HG02970 (cell line): ENCODE results near the gene UNC93B1.

Source experiments
- ATAC-seq: cut with Tn5 transposase; IDR thresholded peaks from one replicate; pipeline ENCODE4 v1.9.1; 2021; ENCODE audit warnings: mild to moderate bottlenecking, moderate library complexity, moderate number of reproducible peaks; ENCODE audit not compliant: unreplicated experiment, low FRiP score

Gene UNC93B1

DNA sequence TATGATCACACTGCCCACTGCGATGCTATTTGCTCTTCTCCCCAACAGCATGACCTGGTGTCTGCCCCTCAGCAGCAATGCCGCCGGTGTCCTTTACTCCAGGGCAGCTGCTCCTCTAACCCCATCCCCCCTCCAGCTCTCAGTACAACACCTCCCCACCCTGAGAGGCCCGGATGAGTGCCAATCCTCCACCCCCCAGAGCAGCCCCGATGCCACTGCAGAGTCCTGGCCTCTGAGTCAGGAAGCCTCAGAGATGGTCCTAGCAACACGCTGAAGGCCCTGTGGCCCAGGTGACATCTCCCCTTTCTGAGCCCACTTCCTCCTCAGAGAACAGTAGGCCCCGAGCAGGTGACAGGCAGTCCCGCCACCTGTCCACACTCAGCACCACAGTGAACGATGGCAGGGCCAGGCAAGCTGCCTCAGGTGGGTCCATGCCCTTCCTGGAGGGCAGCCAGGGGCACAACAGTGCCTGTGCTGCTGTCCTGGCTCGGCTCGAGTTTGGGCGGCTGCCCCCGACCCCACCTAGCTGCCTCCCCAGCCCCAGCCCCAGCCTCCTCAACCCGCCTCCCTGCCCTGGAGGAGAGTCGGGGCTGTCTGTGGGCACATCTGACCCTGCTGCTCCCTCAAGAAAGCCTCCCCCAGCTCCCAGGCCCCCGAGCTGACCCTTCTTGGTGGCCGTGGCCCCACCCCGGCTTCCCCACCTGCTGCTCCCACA, 22.7 kb upstream of the UNC93B1 start:
- no peak for ATAC-seq

DNA sequence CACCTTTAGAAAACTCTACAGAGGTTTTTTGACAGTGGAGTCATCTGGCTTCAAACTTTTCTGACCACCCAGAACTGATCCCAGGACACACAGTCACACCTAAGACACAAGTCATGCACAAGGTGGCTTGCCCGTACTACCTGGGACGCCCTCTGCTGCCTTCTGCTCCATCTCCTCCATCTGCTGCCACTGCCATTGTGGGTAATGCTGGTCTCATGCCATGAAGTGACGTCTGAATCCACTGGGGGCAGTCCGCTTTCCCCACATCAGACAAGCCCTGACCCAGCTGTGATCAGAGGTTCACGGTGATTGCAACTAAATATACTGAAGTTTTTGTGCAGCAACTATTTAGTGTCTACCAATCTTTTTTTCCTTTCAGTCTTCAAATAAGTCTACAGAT, 21.1 kb upstream of the UNC93B1 start:
- ATAC-seq = no peak

DNA sequence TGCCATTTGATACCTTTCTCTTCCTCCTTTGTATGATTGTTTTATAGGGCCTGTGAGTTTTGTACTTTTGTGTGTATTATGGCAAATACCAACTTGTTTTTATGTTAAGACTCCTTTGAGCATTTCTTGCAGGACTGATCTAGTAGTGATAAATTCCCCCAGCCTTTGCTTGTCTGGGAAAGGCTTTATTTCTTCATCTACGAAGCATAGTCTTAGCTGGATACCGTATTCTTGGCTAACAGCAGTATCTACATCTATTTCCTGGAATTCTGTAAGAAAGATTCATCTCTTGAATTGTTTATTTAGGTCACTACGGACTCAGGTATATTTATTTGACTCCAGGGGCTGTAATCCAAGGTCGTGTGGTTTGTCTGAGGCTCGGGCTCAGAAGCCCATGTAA, 20.6 kb upstream of the UNC93B1 start:
- no peak for ATAC-seq

DNA sequence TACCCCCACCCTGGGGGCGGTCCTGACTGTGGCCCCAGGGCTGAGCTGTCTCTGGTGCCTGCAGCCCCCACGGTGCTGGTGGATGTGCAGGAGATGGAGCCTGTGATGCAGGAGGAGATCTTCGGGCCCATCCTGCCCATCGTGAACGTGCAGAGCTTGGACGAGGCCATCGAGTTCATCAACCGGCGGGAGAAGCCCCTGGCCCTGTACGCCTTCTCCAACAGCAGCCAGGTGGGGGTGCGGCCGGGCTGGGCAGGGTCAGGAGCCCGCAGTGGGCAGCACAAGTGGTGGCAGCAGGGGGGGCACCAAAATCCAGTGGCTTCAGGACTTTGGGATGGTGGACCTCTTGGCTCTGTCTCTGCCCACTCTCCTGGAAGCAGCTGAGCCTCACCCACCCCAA, 18.6 kb upstream of the UNC93B1 start:
- ATAC-seq = no peak

DNA sequence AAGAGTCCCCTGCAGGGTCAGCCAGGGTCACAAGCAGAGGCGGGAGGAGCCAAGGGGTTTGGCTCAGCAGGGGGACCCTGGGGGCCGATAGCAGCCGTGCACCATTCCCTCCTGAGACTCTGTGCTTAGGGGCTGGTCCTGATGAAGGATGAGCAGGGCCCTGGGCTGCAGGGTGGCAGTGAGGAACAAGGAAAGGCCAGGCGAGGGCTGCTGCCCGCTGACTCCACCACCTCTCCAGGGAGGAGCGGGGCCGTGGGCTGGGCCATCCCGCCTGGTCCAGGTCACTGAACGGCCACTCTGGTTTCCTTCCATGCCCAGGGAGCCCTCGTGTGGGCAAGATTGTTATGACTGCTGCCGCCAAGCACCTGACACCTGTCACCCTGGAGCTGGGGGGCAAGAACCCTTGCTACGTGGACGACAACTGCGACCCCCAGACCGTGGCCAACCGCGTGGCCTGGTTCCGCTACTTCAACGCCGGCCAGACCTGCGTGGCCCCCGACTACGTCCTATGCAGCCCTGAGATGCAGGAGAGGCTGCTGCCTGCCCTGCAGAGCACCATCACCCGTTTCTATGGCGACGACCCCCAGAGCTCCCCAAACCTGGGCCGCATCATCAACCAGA, 17.4 kb upstream of the UNC93B1 start:
- no peak for ATAC-seq

DNA sequence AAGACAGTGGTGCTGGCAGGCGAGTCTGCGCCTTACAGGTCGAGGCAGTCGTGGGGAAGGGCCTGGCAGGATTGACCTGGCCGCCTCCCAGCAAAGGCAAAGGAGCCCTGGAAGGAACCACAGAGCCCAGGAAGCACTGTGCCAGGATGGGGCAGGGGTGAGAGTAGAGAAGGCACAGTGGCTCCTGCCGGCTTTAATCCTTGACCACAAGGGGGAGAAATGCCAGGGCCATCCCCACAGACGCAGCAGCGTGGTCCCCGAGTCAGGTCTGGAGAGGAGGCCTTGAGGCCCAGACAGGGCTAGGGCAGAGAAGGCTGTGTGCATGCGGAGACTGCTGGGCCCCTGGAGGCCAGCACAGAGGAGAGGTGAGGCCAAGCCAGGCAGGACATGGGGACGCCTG, 16.7 kb upstream of the UNC93B1 start:
- no peak for ATAC-seq

DNA sequence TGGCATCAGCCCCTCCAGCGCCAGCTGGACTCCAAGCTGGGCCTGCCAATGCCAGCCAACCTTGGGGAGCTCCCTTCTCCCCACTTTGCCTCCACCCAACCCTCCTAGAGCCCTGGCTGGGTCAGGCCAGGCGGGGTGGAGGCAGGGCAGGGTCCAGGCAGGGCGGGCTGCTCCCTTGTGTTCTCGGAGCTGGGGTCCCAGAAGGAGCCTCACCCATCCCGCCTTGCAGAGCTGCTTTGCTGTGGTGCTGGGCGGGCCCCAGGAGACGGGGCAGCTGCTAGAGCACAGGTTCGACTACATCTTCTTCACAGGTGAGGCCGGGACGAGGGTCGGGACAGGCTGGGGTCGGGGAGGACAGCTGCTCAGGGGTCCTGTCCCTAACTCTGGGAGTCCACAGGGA, 15.6 kb upstream of the UNC93B1 start:
- no peak for ATAC-seq

DNA sequence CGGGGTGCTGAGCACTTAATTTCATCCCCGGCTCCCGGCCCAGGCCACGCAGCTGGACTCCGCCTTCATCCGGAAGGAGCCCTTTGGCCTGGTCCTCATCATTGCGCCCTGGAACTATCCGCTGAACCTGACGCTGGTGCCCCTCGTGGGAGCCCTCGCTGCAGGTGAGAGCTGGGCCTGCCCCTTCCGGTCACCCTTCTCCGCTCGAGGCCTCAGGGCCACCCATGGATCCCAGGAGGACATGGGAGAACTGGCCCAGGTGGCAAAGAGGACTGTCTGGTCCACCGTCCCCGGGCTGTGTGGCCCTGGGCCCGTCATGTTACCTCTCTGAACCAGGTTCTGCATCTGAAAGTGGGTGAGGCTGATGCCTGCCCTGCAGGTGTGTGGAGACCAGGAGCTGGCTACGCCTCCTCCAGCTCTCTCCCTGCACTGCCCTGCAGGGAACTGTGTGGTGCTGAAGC, 14.9 kb upstream of the UNC93B1 start:
- ATAC-seq = no peak

DNA sequence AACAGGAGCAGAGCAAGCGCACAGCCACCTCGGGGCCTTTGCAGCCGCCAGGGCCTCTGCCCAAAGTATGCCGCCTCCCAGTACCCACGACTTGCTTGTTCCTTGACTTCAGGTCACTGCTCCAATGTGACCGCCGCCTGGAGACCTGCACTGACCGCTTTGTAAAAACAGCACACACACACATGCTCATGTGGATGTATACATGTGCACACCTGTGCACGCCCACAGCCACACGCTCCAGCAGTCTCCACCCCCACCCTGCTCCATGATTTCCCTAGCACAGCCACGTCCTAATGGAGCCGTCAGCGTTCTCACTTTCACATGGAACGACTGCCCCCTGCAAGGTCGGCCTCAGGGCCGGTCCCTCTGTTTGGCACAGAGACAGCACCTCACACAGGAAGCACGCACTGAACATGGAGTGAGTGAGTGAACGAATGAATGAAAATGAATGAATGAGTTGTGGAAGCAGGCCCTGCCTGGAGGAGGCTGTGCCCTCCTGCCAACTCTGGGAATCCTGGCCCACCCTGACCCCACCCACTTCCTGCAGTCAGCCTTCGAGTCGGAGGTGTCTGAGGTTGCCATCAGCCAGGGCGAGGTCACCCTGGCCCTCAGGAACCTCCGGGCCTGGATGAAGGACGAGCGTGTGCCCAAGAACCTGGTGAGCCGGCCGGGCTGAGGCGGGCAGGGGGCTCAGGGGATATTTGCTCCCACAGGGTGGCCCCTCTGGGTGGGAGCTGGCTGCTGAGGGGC, 14.3 kb upstream of the UNC93B1 start:
- no peak for ATAC-seq

DNA sequence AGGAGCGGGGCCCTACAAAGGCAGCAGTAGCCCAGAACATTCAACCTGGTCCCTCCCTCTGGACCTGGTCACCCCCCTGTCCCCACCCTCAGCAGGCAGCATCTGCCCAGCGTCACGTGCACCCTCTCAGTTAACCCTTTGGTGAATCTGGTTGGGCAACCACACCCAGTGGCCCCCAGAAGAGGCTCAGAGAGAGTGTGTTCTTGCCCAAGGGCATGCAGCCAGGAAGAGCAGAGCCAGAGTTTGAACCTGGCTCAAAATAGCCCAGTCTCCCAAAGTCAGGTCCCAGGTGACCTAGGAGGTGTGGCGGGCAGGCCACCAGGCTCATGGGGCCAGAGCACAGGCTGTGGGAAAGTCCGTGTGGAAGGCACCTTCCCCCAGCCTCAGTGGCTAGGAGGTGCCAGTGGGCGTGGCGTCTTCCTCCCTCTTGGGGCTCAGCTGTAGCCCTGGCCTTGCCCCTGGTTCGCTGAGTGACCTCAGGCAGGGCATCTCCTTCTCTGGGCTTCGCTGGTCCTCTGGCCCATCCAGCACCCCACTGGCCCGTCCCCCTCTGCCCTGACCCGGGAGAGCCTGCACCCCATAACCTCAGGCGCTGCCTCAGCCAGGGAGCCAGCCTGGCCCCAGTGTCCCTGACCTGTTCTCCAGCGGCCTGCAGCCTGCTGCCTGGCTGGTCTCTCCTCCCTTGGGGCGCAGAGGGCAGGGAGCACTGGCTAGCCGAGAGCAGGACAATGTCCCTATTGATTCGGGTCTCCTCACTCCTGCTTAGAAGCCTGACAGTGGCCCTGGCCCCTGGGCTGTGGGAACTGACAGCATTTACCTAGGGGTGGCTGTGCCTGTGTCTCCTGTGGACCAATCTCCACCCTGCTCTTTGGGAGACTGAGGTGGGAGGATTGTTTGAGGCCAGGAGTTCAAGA, 13.3 kb upstream of the UNC93B1 start:
- ATAC-seq = no peak

DNA sequence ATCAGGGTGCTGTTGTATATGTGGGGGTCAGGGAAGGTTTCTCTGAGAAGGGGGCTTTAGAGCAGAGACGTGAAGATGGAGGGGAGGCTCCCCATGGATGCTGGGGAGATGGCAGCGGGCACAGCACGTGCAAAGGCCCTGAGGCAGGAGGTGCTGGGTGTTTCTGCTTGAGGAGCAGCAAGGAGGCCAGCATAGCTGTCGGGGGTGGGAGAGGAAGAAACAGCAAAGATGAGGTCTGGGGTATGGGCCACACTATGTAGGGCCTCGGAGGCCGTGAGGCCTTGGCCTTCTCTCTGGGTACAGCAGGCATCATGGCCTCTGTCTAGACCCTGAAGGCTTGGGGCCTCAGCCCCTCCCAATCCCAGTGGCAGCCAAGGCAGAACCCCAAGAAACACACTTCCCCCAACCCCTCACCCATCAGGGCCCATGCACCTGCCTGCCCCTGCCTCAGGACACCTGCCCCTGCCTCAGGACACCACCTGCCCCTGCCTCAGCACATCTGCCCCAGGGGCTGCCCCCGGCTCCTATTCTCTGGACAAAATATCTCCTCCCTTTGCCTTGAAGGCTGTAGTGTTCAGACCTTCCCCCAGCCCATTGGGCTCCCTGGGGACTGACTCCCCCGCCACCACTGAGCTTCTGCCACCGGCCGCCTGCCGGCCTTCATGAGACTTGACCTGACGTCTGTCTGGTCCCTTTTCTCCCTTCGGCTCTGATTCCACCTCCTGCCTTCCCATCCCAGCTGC, 12.4 kb upstream of the UNC93B1 start:
- no peak for ATAC-seq

DNA sequence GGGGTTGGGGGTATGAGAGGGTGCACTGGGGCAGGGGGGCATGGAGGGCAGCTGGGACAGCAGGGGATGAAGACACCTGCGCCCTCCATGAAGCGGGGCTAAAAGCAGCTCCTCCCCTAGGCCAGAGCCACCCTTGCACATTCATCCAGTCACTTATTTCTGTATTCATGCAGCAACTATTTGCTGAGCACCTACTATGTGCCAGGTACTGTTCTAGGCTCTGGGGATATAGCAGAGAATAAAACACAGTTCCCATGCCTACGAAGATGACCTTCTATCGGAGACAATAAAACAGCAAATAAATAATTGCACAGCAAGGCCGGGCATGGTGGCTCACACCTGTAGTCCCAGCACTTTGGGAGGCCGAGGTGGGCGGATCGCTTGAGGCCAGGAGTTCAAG, 11.6 kb upstream of the UNC93B1 start:
- no peak for ATAC-seq

DNA sequence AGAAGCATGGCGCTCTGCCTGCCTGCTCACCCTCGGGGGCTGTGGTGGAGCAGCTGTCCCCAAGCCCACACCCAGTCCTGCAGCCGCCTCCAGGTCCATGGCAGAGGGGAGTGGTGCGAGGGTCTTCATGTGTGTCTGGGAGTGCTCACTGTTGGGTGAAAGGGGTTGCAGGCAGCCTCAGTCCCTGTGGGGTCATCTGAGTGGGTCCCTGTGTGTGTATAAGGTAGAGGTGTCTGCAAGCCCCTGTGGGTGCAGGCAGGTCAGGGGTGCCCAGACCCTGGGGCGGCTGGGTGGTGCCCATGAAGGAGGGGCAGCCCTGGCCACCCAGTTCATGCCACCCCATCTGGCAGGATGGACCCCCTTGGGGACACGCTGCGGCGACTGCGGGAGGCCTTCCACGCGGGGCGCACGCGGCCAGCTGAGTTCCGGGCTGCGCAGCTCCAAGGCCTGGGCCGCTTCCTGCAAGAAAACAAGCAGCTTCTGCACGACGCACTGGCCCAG, 11.1 kb upstream of the UNC93B1 start:
- no peak for ATAC-seq

DNA sequence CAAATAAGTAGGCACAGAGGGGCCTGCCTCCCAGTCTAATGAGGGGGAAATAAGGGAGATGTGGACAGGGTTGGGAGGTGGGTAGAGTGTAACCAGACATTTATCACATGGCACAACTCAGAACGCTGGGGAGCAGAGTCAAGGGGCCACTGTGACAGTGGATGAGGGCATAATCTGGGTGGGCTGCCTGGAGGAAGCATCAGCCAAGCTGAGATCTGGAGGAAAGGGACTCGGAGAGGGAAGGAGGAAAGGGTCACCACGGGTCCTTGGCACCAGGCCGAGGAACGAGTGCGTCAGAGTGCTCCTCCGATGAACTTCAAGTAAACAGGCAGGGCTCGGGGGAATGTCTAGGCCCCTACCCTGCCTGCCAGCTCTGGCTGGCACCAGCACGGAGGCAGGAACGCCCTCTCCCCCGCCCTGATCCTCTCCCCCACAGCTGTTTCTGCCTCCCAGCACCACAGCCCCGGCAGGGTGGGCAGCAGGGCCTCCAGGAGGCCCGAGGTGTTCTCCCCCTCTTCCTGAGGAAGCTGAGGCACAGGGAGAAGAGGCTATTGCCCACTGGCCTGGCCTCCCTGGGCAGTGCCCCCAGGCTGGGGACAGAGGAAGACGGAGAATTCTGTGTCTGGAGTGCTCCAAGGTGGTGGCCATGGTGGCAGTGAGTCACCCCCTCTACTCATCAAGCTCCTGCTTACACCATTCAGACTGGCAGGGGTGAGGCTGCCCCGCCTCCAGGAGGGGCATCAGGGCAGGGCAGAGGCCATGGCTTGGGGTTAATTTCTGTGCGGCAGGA, 10.5 kb upstream of the UNC93B1 start:
- ATAC-seq = no peak

DNA sequence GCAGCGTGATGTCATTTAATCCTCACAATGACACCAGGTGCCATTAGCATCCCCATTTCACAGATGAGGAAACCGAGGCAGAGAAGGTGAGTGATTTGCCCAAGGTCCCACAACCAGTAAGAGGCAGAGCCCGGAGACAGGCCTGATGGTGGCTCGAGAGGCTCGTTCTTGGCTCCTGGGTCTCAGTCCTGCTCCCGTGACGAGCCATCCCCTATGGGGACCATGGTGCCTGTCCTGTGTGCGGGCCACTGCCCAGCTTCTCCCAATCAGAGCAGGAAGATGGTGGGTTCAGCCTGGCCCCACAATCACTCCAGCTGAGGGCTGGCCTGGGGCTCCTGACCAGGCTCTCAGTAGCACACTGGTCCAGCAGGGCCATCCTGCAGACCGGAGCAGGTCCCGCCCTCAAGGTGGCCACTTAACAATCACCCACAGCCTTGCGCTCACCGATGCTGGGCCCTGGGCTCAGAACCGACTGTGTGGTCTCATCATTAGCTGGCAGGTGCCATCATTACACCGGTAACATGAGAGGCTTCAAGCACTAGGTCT, 9.8 kb upstream of the UNC93B1 start:
- no peak for ATAC-seq

DNA sequence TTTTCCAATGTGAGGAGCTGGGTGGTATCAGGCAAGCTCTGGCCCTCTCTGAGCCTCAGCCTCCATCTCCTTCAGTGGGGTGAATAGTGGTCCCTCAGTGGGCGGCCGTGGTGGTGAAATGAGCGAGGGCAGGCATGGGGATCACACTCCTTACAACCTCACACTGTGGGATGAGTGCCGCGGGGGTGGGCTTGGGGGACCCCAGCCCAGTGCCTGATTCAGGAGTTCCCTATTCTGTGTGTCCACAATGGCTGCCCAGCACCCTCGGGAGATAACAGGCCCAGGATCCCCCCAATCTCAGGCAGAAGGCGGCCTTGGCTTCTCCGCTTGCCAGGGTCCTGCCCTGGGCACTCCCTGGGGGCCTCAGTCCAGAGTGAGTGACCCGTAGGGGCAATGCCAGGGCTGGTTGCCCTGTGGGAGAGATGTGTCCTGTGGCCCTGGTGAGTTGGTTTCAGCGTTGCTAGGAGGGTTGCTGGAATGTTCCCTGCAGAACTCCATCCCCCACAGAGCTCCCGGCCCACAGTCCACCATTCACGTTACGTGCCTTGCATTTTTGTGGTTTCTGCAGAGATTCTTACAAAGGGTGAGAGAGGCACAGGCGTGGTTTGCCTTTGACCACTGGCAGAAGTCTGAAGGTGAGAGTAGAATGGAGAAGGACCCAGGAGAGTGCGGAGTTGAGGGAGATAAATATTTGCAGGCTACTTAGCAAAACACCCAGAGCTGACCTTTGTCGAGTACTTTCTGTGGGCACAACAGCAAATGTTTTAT, 9.1 kb upstream of the UNC93B1 start:
- no peak for ATAC-seq

DNA sequence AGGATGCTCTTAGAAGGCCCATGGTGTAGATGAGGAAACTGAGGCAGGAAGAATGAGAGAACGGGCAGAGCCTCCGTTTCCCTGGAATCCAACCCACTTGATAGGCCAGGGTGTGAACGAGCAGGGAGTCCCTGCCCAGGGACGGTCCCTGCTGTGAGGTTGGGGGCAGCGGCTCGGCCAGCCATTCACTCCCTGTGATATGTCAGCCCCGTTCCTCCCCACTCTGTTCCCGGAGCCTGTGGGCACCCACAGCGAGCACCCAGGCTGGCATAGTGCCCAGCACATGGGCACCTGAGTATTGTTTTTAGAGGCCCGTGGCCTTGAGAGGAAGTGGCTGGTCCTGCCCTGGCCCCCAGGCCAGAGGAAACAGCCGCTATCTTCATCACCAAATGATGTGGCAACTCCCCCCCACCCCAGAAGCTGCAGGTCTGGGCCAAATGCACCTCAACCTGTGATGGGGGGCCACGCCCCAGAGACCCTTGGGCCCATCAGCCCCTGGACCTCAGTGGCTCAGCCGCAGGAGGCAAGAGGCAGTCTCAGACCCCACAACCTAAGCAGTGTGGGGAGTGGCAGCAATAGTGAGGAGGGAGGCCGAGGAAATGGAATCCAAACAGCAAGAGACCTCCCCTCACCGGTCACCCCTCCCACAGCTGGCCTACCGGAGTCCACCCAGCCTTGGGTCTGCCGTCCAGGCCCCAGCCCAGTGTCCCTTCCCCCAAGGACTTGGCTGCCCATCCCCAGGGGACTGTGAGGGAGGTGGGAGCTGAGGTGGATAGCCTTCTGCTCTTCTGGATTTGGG, 8.3 kb upstream of the UNC93B1 start:
- ATAC-seq = no peak
